OCI-LY1 (cell line): ENCODE results near the gene EXOC6B.

Experiments used
- CTCF ChIP-seq: fragments of 200-600 bp; sonication (generic), shearing (Covaris generic); IDR thresholded peaks from 2 replicates; pipeline ENCODE4 v1.5.1; 2017; ENCODE audit warnings: mild to moderate bottlenecking, antibody characterized with exemption, low read length, moderate library complexity, mixed read lengths
- EZH2 ChIP-seq: fragments of 200-600 bp; sonication (generic), shearing (Covaris generic); IDR thresholded peaks from 2 replicates; pipeline ENCODE4 v1.8.0; 2017; ENCODE audit warnings: borderline replicate concordance, mixed run types, mild to moderate bottlenecking, antibody characterized with exemption, low read length, moderate library complexity, mixed read lengths

- TF ChIP-seq CTCF = no peak
- no peak for TF ChIP-seq EZH2
Observed at GRCh38 chr2:72526623-72527022, 299.2 kb downstream of the EXOC6B start.
